ENCODE results near the gene COQ7.

The COQ7 gene

GRCh38 chr16:19073344-19073743, 5.9 kb downstream of the COQ7 start:
- DNase-seq: no peak
- no peak for TF ChIP-seq POLR2A (IDR thresholded peaks at IDR 0.05; ENCODE audit: low read length)
- no peak for TF ChIP-seq GATA1 (IDR thresholded peaks at IDR 0.05; ENCODE audit: low read depth, low read length)

GRCh38 chr16:19073863-19074262, 6.4 kb downstream of the COQ7 start:
- TF ChIP-seq POLR2A (IDR thresholded peaks at IDR 0.05; ENCODE audit: low read length) (no peak), GATA1 (IDR thresholded peaks at IDR 0.05; ENCODE audit: low read depth, low read length) (no peak)
- DNase-seq: no peak

GRCh38 chr16:19075511-19075910, 8.1 kb downstream of the COQ7 start:
- TF ChIP-seq GATA1 (IDR thresholded peaks at IDR 0.05; ENCODE audit: low read depth, low read length) (no peak), POLR2A (IDR thresholded peaks at IDR 0.05; ENCODE audit: low read length) (no peak)
- no peak for DNase-seq

- DNase-seq: no peak
- no peak for TF ChIP-seq POLR2A (IDR thresholded peaks at IDR 0.05; ENCODE audit: low read length)
Measured at GRCh38 chr16:19077879-19078278, 10.5 kb downstream of the COQ7 start.

- DNase-seq: no peak
Measured at GRCh38 chr16:19083670-19084069, 16.3 kb downstream of the COQ7 start.

GRCh38 chr16:19084139-19084538, 16.7 kb downstream of the COQ7 start:
- DNase-seq: no peak
- TF ChIP-seq POLR2A (IDR thresholded peaks at IDR 0.05; ENCODE audit: low read length): no peak
- no peak for TF ChIP-seq GATA1 (IDR thresholded peaks at IDR 0.05; ENCODE audit: low read depth, low read length)

More at GRCh38 chr16:19083670-19084069, 16.3 kb downstream of the COQ7 start:
- TF ChIP-seq POLR2A (IDR thresholded peaks at IDR 0.05; ENCODE audit: low read length): no peak
- no peak for TF ChIP-seq GATA1 (IDR thresholded peaks at IDR 0.05; ENCODE audit: low read depth, low read length)

- DNase-seq: no peak
- no peak for TF ChIP-seq POLR2A (IDR thresholded peaks at IDR 0.05; ENCODE audit: low read length)
- no peak for TF ChIP-seq GATA1 (IDR thresholded peaks at IDR 0.05; ENCODE audit: low read depth, low read length)
Measured at GRCh38 chr16:19084879-19085278, 17.5 kb downstream of the COQ7 start.

- DNase-seq: peak; percentile 61 to 86
Measured at GRCh38 chr16:19085679-19086200, 18.3 kb downstream of the COQ7 start.

GRCh38 chr16:19086322-19087199, 19.1 kb downstream of the COQ7 start:
- DNase-seq: peak; percentile 87 to 90
- no peak for TF ChIP-seq GATA1 (IDR thresholded peaks at IDR 0.05; ENCODE audit: low read depth, low read length)
- TF ChIP-seq POLR2A (IDR thresholded peaks at IDR 0.05; ENCODE audit: low read length): no peak

More at GRCh38 chr16:19085679-19086200, 18.3 kb downstream of the COQ7 start:
- no peak for TF ChIP-seq POLR2A (IDR thresholded peaks at IDR 0.05; ENCODE audit: low read length)
- no peak for TF ChIP-seq GATA1 (IDR thresholded peaks at IDR 0.05; ENCODE audit: low read depth, low read length)

- TF ChIP-seq GATA1 (IDR thresholded peaks at IDR 0.05; ENCODE audit: low read depth, low read length) (no peak), POLR2A (IDR thresholded peaks at IDR 0.05; ENCODE audit: low read length) (no peak)
- no peak for DNase-seq
Measured at GRCh38 chr16:19088341-19088916, 21.0 kb downstream of the COQ7 start.

GRCh38 chr16:19089410-19089955, 22.1 kb downstream of the COQ7 start:
- no peak for DNase-seq
- no peak for TF ChIP-seq POLR2A (IDR thresholded peaks at IDR 0.05; ENCODE audit: low read length)
- TF ChIP-seq GATA1 (IDR thresholded peaks at IDR 0.05; ENCODE audit: low read depth, low read length): no peak

GRCh38 chr16:19090916-19091315, 23.5 kb downstream of the COQ7 start:
- no peak for DNase-seq
- TF ChIP-seq GATA1 (IDR thresholded peaks at IDR 0.05; ENCODE audit: low read depth, low read length): no peak
- TF ChIP-seq POLR2A (IDR thresholded peaks at IDR 0.05; ENCODE audit: low read length): no peak

GRCh38 chr16:19092653-19093410, 25.4 kb downstream of the COQ7 start:
- no peak for TF ChIP-seq GATA1 (IDR thresholded peaks at IDR 0.05; ENCODE audit: low read depth, low read length)
- TF ChIP-seq POLR2A (IDR thresholded peaks at IDR 0.05; ENCODE audit: low read length): no peak
- DNase-seq: no peak

Data from erythroblast (primary cell).